Suprapubic skin (tissue), 4 donors: ENCODE results near the gene VPS39.

Experiments
- EP300 ChIP-seq: sonication (generic); formaldehyde crosslinking; IDR thresholded peaks from one replicate; pipeline ENCODE4 v1.6.1; 2017; ENCODE audit warnings: antibody characterized with exemption
- POLR2A ChIP-seq, 2 donors: fragments of 450-650 bp; IDR thresholded peaks; one replicate each; pipeline ENCODE4 v1.6.1; 2017; ENCODE audit warnings: antibody characterized with exemption in 2 of 2, mild to moderate bottlenecking in 2 of 2, moderate library complexity in 2 of 2
- POLR2AphosphoS5 ChIP-seq, 3 donors: sonication (generic); formaldehyde crosslinking; IDR thresholded peaks; one replicate each; pipeline ENCODE4 v1.6.1; 2017; ENCODE audit warnings: antibody characterized with exemption in 3 of 3
- TF ChIP-seq, protein P1 (sequence below), 2 donors: fragments of 200-600 bp in 1 of 2; fragments of 450-650 bp in 1 of 2; sonication (generic) in 1 of 2; IDR thresholded peaks; one replicate each; pipeline ENCODE4 v1.5.1; 2016 to 2019; ENCODE audit warnings: antibody characterized with exemption in 2 of 2, mild to moderate bottlenecking in 1 of 2, moderate library complexity in 1 of 2

DNA sequence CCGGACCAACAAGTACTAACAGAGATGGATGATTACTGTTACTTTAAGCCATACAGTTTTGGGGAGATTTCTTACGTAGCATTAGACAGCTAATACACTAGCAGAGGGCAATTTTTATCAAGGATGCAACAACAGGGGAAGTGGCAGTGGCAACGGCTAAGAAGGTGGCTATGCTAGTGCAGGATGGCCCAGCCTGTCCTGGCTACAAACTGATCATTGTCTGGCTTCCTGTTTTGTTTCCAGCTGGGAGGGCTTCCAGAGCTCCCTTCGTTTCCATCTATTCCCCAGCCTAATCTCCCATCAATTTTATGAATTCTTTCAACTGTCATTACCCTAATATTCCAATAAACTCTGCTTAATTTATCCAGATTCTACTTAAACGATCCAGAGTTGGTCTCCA, 35.6 kb downstream of the VPS39 start:
- TF ChIP-seq, protein P1, sequence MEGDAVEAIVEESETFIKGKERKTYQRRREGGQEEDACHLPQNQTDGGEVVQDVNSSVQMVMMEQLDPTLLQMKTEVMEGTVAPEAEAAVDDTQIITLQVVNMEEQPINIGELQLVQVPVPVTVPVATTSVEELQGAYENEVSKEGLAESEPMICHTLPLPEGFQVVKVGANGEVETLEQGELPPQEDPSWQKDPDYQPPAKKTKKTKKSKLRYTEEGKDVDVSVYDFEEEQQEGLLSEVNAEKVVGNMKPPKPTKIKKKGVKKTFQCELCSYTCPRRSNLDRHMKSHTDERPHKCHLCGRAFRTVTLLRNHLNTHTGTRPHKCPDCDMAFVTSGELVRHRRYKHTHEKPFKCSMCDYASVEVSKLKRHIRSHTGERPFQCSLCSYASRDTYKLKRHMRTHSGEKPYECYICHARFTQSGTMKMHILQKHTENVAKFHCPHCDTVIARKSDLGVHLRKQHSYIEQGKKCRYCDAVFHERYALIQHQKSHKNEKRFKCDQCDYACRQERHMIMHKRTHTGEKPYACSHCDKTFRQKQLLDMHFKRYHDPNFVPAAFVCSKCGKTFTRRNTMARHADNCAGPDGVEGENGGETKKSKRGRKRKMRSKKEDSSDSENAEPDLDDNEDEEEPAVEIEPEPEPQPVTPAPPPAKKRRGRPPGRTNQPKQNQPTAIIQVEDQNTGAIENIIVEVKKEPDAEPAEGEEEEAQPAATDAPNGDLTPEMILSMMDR (IDR thresholded peaks at IDR 0.05), result no peak
- TF ChIP-seq POLR2AphosphoS5 (IDR thresholded peaks at IDR 0.05), result no peak
- no peak for TF ChIP-seq POLR2A (IDR thresholded peaks at IDR 0.05)
- TF ChIP-seq EP300, result no peak
